ENCODE data around the gene SHQ1. TPM values are rescaled to one million over a fixed set of nuclear protein-coding genes. Genes with fewer than 3 reads are reported as not detected.

Gene SHQ1
- total RNA-seq, 1 donor from 2014 or later = 14.8 TPM

- Mint-ChIP-seq H3K4me3 (ENCODE audit: unreplicated experiment) (no peak overlapping the region), H3K27ac (ENCODE audit: unreplicated experiment) (no peak overlapping the region), H3K9me3 (ENCODE audit: low read depth) (no peaks in the 10 kb centered on the region), H3K36me3 (ENCODE audit: low read depth) (peaks cover 6% of the 10 kb centered on the region), H3K27me3 (ENCODE audit: low read depth) (no peaks in the 10 kb centered on the region), H3K4me1 (ENCODE audit: low read depth) (peaks cover 12% of the 10 kb centered on the region)
- TF ChIP-seq CTCF (IDR thresholded peaks at IDR 0.05) = no peak
- DNase-seq (ENCODE audit: low spot score) = no peak
Measured at GRCh38 chr3:72763751-72764440, 84.3 kb downstream of the SHQ1 start.

DNA sequence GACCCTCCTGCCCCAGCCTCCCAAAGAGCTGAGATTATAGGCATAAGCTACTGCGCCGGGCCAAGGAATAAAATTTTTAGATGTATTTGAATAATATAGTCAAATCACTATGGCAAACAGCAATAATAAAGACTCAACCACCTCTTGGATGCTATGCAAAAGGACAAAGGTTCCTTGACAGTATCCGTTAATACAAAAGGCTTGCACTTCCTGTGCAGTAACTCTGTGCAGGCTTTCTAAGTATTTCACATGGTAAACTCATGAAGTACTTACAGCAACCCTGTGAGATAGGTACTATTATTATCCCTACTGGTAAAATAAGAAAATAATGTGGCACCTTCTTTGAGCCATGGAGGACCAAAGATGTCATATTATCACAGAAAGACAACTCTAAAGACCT is 86.8 kb downstream of the SHQ1 start:
- Mint-ChIP-seq H3K9me3 (ENCODE audit: low read depth) (no peaks in the 10 kb centered on the region), H3K4me1 (ENCODE audit: low read depth) (peaks cover 19% of the 10 kb centered on the region), H3K27me3 (ENCODE audit: low read depth) (no peaks in the 10 kb centered on the region), H3K36me3 (ENCODE audit: low read depth) (peaks cover 4% of the 10 kb centered on the region), H3K27ac (ENCODE audit: unreplicated experiment) (no peak overlapping the region), H3K4me3 (ENCODE audit: unreplicated experiment) (no peak overlapping the region)
- TF ChIP-seq CTCF (IDR thresholded peaks at IDR 0.05) = no peak
- DNase-seq (ENCODE audit: low spot score) = no peak

DNA sequence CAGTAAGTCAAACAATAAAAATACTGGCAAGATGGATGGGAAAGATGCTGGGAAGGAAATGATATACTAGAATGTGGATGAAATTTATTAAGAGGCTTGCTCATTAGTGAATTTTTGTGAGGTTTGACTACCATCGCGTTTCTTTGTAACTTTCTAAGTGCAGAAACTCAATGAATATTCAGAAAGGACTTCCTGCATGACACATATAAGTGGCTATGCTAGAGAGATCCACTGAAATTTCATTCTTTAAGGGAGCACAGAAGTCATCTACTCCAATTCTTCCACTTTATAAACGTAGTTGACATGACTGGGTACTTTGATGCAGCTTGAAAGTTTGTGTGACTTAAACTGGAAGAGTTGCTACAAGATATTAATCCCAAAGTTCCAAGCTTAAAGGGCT is 88.0 kb downstream of the SHQ1 start:
- no peak for TF ChIP-seq CTCF (IDR thresholded peaks at IDR 0.05)
- H3K9me3 Mint-ChIP-seq (ENCODE audit: low read depth) = no peaks in the 10 kb centered on the region
- peaks cover 2% of the 10 kb centered on the region for H3K36me3 Mint-ChIP-seq (ENCODE audit: low read depth)
- DNase-seq (ENCODE audit: low spot score) = no peak
- H3K4me3 Mint-ChIP-seq (ENCODE audit: unreplicated experiment) = no peak overlapping the region
- no peak overlapping the region for H3K27ac Mint-ChIP-seq (ENCODE audit: unreplicated experiment)
- peaks cover 18% of the 10 kb centered on the region for H3K4me1 Mint-ChIP-seq (ENCODE audit: low read depth)
- H3K27me3 Mint-ChIP-seq (ENCODE audit: low read depth) = no peaks in the 10 kb centered on the region

GRCh38 chr3:72756900-72757299 is 91.3 kb downstream of the SHQ1 start:
- Mint-ChIP-seq H3K27me3 (ENCODE audit: low read depth) (no peaks in the 10 kb centered on the region), H3K36me3 (ENCODE audit: low read depth) (peaks cover 4% of the 10 kb centered on the region), H3K4me3 (ENCODE audit: unreplicated experiment) (no peak overlapping the region), H3K27ac (ENCODE audit: unreplicated experiment) (no peak overlapping the region), H3K9me3 (ENCODE audit: low read depth) (no peaks in the 10 kb centered on the region), H3K4me1 (ENCODE audit: low read depth) (peaks cover 7% of the 10 kb centered on the region)
- TF ChIP-seq CTCF (IDR thresholded peaks at IDR 0.05) = no peak
- DNase-seq (ENCODE audit: low spot score) = no peak

DNA sequence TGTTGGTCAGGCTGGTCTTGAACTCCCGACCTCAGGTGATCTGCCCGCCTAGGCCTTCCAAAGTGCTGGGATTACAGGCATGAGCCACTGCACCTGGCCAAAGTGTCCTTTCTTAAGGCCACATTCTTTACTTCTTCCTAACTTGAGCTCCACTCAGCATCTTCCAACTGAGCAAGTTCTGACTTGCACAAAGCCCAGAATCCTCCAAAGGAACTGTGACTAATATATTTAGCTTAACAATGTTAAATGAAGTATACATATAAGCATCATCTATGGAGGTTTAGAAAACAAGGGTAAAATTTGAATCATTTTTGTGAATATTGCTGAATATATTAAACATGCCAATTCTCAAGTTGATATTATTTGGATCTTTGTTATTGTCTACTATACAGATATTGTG is 93.7 kb downstream of the SHQ1 start:
- no peak for TF ChIP-seq CTCF (IDR thresholded peaks at IDR 0.05)
- H3K27me3 Mint-ChIP-seq (ENCODE audit: low read depth) = no peaks in the 10 kb centered on the region
- H3K27ac Mint-ChIP-seq (ENCODE audit: unreplicated experiment) = no peak overlapping the region
- peaks cover 6% of the 10 kb centered on the region for H3K36me3 Mint-ChIP-seq (ENCODE audit: low read depth)
- H3K4me1 Mint-ChIP-seq (ENCODE audit: low read depth) = peaks cover 7% of the 10 kb centered on the region
- no peak for DNase-seq (ENCODE audit: low spot score)
- no peak overlapping the region for H3K4me3 Mint-ChIP-seq (ENCODE audit: unreplicated experiment)
- no peaks in the 10 kb centered on the region for H3K9me3 Mint-ChIP-seq (ENCODE audit: low read depth)
